Ishikawa (cell line): Measurements from ENCODE around the gene ZNF618.

Experiments
- CEBPB ChIP-seq: IDR thresholded peaks from 2 replicates; pipeline ENCODE4 v1.6.1; 2012
- CREB1 ChIP-seq: IDR thresholded peaks from 2 replicates; pipeline ENCODE4 v1.6.1; 2012; ENCODE audit warnings: low read depth
- EGR1 ChIP-seq: IDR thresholded peaks from 2 replicates; pipeline ENCODE4 v1.6.1; 2012
- EP300 ChIP-seq: IDR thresholded peaks from 2 replicates; pipeline ENCODE4 v1.6.1; 2012; ENCODE audit warnings: borderline replicate concordance
- FOXM1 ChIP-seq: IDR thresholded peaks from 2 replicates; pipeline ENCODE4 v1.6.1; 2012; ENCODE audit warnings: low read depth, borderline replicate concordance
- NFIC ChIP-seq: IDR thresholded peaks from 2 replicates; pipeline ENCODE4 v1.6.1; 2012
- RAD21 ChIP-seq: IDR thresholded peaks from 2 replicates; pipeline ENCODE4 v1.6.1; 2012; ENCODE audit warnings: low read depth
- TAF1 ChIP-seq: IDR thresholded peaks from 2 replicates; pipeline ENCODE4 v1.6.1; 2012; ENCODE audit warnings: low read depth, mild to moderate bottlenecking
- TCF12 ChIP-seq: IDR thresholded peaks from 2 replicates; pipeline ENCODE4 v1.6.1; 2012; ENCODE audit warnings: low read depth
- TEAD4 ChIP-seq: IDR thresholded peaks from 2 replicates; pipeline ENCODE4 v1.6.1; 2012
- YY1 ChIP-seq: IDR thresholded peaks from 2 replicates; pipeline ENCODE4 v1.6.1; 2012; ENCODE audit warnings: low read depth
- ZBTB7A ChIP-seq: IDR thresholded peaks from 2 replicates; pipeline ENCODE4 v1.6.1; 2012; ENCODE audit warnings: low read depth
- TF ChIP-seq, protein P1 (sequence below): IDR thresholded peaks from 2 replicates; pipeline ENCODE4 v1.6.1; 2012
- TF ChIP-seq, protein P2 (sequence below): IDR thresholded peaks from 2 replicates; pipeline ENCODE4 v1.6.1; 2012
- TF ChIP-seq, protein P3 (sequence below): IDR thresholded peaks from 2 replicates; pipeline ENCODE4 v1.6.1; 2012; ENCODE audit warnings: low read depth, mild to moderate bottlenecking

The ZNF618 gene

DNA sequence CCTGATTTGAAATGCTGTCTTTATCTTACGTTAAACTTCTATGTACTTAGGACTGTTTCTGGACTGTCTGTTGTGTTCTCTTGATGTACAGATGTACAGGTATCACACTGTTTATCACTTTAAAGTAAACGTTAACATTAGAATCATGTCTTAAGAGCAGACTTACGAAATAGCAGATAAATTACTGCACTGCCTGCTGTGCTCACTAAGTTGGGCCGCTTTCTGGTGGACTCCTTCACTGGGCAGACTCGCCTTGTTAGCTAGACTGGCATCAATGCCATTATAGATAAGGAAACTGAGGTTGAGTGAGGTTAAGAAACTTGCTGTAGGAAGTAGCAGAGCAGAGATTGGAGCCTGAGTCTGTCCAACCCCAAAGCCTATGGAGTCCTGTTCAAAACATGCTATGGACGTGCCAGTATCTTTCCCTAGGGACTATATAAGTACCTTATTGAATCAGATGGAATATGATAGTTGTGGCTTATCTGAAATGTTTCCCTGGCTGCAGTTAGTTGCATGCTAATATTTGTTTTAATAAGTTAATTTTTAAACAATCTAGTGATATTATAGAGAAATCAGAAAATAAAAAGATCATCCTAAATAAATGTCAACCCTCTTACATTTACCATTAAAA, 16.9 kb downstream of the ZNF618 start:
- TF ChIP-seq EP300 (no peak), CEBPB (no peak), TCF12 (no peak), TEAD4 (no peak), TAF1 (no peak), NFIC (no peak), FOXM1 (no peak), YY1 (no peak), RAD21 (no peak), ZBTB7A (no peak), CREB1 (no peak), EGR1 (no peak)
- TF ChIP-seq, protein P1, sequence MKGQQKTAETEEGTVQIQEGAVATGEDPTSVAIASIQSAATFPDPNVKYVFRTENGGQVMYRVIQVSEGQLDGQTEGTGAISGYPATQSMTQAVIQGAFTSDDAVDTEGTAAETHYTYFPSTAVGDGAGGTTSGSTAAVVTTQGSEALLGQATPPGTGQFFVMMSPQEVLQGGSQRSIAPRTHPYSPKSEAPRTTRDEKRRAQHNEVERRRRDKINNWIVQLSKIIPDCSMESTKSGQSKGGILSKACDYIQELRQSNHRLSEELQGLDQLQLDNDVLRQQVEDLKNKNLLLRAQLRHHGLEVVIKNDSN = no peak
- TF ChIP-seq, protein P2, sequence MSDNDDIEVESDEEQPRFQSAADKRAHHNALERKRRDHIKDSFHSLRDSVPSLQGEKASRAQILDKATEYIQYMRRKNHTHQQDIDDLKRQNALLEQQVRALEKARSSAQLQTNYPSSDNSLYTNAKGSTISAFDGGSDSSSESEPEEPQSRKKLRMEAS = no peak
- TF ChIP-seq, protein P3, sequence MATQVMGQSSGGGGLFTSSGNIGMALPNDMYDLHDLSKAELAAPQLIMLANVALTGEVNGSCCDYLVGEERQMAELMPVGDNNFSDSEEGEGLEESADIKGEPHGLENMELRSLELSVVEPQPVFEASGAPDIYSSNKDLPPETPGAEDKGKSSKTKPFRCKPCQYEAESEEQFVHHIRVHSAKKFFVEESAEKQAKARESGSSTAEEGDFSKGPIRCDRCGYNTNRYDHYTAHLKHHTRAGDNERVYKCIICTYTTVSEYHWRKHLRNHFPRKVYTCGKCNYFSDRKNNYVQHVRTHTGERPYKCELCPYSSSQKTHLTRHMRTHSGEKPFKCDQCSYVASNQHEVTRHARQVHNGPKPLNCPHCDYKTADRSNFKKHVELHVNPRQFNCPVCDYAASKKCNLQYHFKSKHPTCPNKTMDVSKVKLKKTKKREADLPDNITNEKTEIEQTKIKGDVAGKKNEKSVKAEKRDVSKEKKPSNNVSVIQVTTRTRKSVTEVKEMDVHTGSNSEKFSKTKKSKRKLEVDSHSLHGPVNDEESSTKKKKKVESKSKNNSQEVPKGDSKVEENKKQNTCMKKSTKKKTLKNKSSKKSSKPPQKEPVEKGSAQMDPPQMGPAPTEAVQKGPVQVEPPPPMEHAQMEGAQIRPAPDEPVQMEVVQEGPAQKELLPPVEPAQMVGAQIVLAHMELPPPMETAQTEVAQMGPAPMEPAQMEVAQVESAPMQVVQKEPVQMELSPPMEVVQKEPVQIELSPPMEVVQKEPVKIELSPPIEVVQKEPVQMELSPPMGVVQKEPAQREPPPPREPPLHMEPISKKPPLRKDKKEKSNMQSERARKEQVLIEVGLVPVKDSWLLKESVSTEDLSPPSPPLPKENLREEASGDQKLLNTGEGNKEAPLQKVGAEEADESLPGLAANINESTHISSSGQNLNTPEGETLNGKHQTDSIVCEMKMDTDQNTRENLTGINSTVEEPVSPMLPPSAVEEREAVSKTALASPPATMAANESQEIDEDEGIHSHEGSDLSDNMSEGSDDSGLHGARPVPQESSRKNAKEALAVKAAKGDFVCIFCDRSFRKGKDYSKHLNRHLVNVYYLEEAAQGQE = no peak

DNA sequence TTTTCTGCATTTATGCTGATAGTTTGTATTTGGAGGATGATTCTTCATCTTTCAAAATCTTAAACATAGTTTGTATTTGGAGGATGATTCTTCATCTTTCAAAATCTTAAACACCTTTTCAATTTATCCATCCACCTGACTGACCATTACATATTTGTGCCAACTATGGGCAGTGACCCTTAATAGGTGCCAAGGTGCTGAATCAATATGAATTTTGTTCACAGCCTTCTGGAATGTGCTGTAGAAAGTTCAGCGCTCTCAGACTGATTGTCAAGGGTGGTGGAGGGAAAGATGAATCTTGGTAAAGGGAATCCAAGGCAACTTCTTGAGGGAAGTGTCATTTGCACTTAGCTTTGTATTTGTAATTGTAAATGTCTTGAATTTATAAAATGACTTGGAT, 18.1 kb downstream of the ZNF618 start:
- TF ChIP-seq FOXM1 (no peak), CREB1 (no peak), TCF12 (no peak), YY1 (no peak), ZBTB7A (no peak), EGR1 (no peak), EP300 (no peak), NFIC (no peak), TAF1 (no peak), RAD21 (no peak), TEAD4 (no peak), CEBPB (no peak)
- TF ChIP-seq, protein P3 = no peak
- TF ChIP-seq, protein P1 = no peak

DNA sequence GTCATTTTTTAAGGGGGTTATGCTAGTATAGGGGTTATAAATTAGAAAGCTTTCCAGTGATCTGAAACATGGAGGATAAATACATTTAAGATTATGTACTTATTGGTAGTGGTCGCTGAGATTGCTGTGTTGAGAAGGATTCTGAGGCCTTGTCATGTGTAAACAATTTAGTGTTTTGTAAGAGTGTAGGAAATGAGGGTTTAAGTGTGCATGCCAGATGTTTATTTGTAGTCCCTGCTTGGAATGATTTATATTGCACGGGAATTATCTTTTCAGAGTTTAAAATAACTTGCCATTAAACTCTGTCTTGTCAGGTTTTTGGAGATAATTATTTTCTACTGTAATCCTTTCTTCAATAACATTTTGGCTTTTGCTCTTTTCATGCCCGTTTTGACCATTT, 19.4 kb downstream of the ZNF618 start:
- TF ChIP-seq CEBPB (no peak), TCF12 (no peak), ZBTB7A (no peak), TEAD4 (no peak), EGR1 (no peak), RAD21 (no peak), NFIC (no peak), YY1 (no peak), TAF1 (no peak), CREB1 (no peak), FOXM1 (no peak), EP300 (no peak)
- TF ChIP-seq, protein P1 = no peak
- TF ChIP-seq, protein P2 = no peak
- TF ChIP-seq, protein P3 = no peak

DNA sequence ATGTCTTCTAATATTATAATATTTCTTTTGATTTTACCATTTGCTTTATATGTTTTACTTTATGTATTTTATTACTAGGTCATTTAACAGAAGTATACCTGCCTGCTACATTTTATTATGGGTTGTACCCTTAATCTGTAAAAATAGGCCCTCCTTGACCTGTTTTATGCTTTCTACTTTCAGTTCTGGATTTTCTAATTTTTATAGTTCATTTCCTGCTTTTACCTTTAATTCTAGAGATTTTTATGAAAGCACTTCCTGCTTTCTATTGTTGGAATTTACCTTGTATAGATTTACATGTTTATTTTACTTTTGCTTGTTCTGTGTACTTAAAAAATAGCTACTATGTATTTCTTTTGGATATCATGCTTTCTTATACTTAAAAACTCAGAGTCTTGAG, 20.6 kb downstream of the ZNF618 start:
- TF ChIP-seq TEAD4 (no peak), EP300 (no peak), CREB1 (no peak), EGR1 (no peak), TAF1 (no peak), YY1 (no peak), CEBPB (no peak), RAD21 (no peak), FOXM1 (no peak), NFIC (no peak), TCF12 (no peak), ZBTB7A (no peak)
- TF ChIP-seq, protein P2 = no peak
- TF ChIP-seq, protein P3 = no peak
- TF ChIP-seq, protein P1 = no peak
